ENCODE results near the gene MAPK8. TPM values are rescaled to one million over a fixed set of nuclear protein-coding genes. Genes with fewer than 3 reads are reported as not detected.

Gene MAPK8
- total and polyA plus RNA-seq, 7 donors, result 17.4 to 74.5 (median 46.7) TPM

GRCh38 chr10:48389846-48390557 is 83.5 kb downstream of the MAPK8 start:
- intact Hi-C loops (cut with DNase I), result no loop called here
- TF ChIP-seq POLR2A (IDR thresholded peaks at IDR 0.05) (no peak), EP300 (IDR thresholded peaks at IDR 0.05) (no peak), POLR2AphosphoS5 (IDR thresholded peaks at IDR 0.05) (no peak), CTCF (IDR thresholded peaks at IDR 0.05) (no peak)
- DNase-seq, result no peak
- Histone ChIP-seq H3K27me3 (no peaks in the 10 kb centered on the region), H3K4me3 (no peak overlapping the region), H3K9me3 (no peaks in the 10 kb centered on the region), H3K27ac (no peak overlapping the region), H3K36me3 (no peaks in the 10 kb centered on the region), H3K4me1 (peaks cover 0 to 44% (median 31%) of the 10 kb centered on the region in 4 donors)
- 85 to 92% methylated on average over 2 of the region's 2 CpGs for WGBS, 2 donors

- Histone ChIP-seq H3K9me3 (no peaks in the 10 kb centered on the region), H3K27me3 (no peaks in the 10 kb centered on the region), H3K4me3 (no peak overlapping the region), H3K4me1 (peaks cover 0 to 41% (median 30%) of the 10 kb centered on the region in 4 donors), H3K27ac (no peak overlapping the region), H3K36me3 (no peaks in the 10 kb centered on the region)
- 31 to 74% methylated on average over 5 of the region's 5 CpGs for WGBS, 2 donors
- no peak for DNase-seq
- intact Hi-C loops (cut with DNase I), result no loop called here
- TF ChIP-seq CTCF (IDR thresholded peaks at IDR 0.05) (no peak), EP300 (IDR thresholded peaks at IDR 0.05) (no peak), POLR2AphosphoS5 (IDR thresholded peaks at IDR 0.05) (no peak), POLR2A (IDR thresholded peaks at IDR 0.05) (no peak)
These were observed 84.0 kb downstream of the MAPK8 start for GRCh38 chr10:48390558-48390871.

- H3K36me3 ChIP-seq, result no peaks in the 10 kb centered on the region
- TF ChIP-seq EP300 (IDR thresholded peaks at IDR 0.05), result no peak
- TF ChIP-seq POLR2AphosphoS5 (IDR thresholded peaks at IDR 0.05), result no peak
- no peak for TF ChIP-seq POLR2A (IDR thresholded peaks at IDR 0.05)
- TF ChIP-seq CTCF (IDR thresholded peaks at IDR 0.05), result no peak
- no peak overlapping the region for H3K27ac ChIP-seq
- H3K9me3 ChIP-seq, result no peaks in the 10 kb centered on the region
- H3K4me3 ChIP-seq, result no peak overlapping the region
- peaks cover 0 to 39% (median 31%) of the 10 kb centered on the region in 4 donors for H3K4me1 ChIP-seq
- no peaks in the 10 kb centered on the region for H3K27me3 ChIP-seq
- WGBS, 2 donors, result 80 to 86% methylated on average over 4 of the region's 4 CpGs
- DNase-seq, result no peak
- intact Hi-C loops (cut with DNase I), result no loop called here
These were observed 84.7 kb downstream of the MAPK8 start for GRCh38 chr10:48390933-48391845.

GRCh38 chr10:48391994-48392393 is 85.5 kb downstream of the MAPK8 start:
- no peaks in the 10 kb centered on the region for H3K36me3 ChIP-seq
- TF ChIP-seq POLR2AphosphoS5 (IDR thresholded peaks at IDR 0.05), result no peak
- TF ChIP-seq CTCF (IDR thresholded peaks at IDR 0.05), result no peak
- no peak for TF ChIP-seq POLR2A (IDR thresholded peaks at IDR 0.05)
- TF ChIP-seq EP300 (IDR thresholded peaks at IDR 0.05), result no peak
- peaks cover 0 to 38% (median 24%) of the 10 kb centered on the region in 4 donors for H3K4me1 ChIP-seq
- H3K9me3 ChIP-seq, result no peaks in the 10 kb centered on the region
- no peak overlapping the region for H3K4me3 ChIP-seq
- intact Hi-C loops (cut with DNase I), result no loop called here
- 97% methylated on average over 3 of the region's 3 CpGs for WGBS, 2 donors
- no peak overlapping the region for H3K27ac ChIP-seq
- no peaks in the 10 kb centered on the region for H3K27me3 ChIP-seq
- no peak for DNase-seq
